Measurements from ENCODE around the gene CHD2.
A peak's percentile ranks its signal among the peaks of the same experiment; 100 is the strongest.
"Not testable (repeated sequence)": the region's sequence is repeated elsewhere in the genome, so short reads cannot be mapped to it uniquely, and the experiment has no call there.

CHD2 gene

DNA sequence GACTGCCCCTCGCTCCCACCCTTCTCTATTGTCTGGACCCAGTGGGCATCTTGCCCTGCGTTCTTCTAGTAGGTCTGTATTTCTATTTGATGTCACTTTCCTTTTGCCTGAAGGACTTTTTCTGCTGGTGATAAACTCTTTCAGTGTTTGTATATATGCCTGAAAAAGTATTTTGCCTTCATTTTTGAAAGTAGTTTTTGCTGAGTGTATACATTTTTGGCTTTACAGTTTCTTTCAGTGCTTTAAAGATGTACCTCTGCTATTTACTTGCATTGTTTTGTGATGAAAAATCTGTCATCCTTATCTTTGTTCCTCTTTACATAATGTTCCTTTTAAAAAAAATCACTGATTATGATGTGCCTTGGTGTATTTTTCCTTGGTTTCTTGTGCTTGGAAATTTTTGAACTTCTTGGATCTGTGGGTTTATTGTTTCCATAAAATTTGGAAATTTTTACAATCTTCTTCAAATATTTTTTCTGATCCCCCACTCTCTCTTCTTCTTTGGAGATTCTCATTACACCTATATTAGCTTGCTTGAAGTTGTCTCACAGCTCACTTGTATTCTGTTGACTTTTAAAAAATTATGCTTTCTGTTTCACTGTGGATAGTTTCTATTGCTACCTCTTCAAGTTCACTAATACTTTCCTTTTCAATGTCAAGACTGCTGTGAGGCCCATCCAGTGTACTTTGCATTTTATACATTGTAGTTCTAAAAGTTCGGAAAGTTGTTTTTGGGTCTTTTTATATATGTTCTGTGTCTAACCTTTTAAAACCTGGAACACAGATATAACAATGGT lies 121.0 kb downstream of the CHD2 start:
- DNase-seq (ENCODE audit: low read depth) = no peak

DNA sequence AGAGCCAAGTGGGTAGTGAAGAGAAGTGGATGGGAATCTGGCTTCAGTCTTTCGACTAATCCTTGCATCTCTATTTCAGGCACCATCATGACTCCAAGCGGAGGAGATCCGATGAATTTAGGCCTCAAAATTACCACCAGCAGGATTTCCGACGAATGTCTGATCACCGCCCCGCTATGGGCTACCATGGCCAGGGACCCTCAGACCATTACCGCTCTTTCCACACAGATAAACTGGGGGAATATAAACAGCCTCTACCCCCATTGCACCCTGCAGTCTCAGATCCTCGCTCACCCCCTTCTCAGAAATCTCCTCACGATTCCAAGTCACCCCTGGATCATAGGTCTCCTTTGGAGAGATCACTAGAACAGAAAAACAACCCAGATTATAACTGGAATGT lies 124.2 kb downstream of the CHD2 start:
- no peak for DNase-seq (ENCODE audit: low read depth)

DNA sequence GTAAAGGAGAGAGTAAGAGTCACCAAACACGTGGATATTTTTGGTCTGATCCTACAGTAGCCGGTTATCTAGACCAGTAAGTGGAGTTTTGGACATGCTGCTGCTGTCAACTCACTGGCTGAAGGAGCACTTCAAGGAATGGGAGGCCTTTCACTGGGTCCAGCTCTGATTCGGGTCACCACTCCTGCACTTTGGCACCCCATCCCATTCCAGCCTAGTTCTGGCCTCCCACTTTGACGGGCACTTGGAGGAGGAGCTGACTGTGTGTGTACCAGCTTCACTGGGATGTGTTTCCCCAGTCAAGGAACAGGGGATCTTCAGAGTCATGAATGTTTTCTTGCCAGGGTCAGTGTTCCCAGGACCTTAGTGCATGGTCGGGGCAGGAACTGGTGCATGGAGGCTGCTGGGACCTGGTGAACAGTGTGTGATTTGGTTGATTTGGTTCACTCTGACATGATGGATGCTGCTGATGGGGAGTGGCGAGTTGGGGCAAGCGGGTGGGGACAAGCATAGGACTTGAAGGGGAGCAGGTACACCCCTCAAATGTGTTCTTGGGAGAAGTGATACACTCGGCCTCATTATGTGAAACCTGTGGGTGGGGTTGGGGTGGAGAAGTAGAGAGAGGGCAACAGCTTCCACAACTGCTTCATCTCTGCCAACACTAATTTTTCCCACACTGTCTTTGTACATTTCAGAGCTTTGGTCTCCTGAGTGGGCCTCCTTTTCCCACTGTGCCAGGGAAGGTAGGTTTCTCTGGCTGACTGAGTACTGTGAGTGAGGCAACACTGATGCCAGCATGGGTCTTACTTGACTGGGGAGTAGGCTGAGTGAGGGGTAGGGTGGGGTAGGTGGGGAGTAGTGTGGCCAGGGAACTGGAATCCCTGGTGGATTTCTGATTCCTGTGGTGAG lies 124.8 kb downstream of the CHD2 start:
- no peak for DNase-seq (ENCODE audit: low read depth)

DNA sequence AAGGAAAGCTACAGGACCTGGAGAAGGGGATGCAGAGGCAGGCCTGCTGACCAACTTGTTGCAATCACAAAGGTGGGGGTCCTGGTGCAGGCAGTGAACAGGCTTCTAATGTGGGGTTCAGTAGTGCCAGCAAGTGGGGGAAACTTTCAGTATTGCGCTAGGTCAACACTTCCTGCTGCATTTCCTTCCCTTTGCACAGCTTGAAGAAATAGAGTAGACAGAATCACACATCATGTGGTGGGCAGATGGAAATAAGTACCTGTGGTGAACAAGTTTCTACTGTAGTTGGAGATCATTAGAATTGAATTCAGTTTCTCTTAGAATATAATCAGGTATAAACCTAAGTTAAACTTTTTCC lies 125.5 kb downstream of the CHD2 start:
- DNase-seq (ENCODE audit: low read depth) = no peak

DNA sequence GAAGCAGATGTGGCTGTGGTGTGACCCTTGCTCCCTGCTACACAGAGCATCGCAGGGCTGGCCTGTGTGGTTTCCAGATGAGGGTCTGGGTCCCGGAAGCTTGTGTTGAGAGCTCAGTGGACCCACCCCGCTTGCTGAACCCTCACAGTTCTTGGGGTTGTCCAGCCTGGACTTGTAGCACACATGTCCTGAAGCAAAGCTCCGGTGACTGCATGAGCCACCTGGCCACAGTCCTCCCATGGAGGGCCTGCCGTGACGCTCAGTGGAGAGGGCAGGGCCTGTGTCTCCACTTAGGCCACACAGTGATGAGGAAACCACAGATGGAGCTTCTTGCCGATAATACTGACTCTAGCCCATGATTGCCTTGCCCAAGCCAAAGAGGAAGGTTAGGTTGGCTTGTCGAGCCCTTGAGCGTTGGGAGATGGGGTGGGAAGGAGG lies 126.3 kb downstream of the CHD2 start:
- no peak for DNase-seq (ENCODE audit: low read depth)

DNA sequence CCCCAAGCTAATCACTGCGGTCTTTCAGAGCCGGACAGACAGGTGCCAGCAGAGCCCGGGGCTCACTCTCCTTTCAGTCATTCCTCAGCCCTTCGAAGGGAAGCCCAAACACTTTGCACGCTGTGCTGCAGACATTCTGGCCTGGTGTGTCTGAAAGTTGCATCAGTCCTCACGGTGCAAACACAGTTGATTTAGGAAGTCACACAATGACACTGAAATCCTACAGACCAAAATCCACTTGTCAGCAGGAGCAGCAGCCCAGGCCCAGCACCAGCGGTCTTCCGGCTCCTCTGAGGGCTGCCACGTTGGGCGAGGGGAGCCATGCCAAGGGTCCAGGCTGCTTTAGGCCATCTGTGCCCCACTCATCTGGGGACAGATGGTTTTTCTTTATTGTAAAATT lies 127.3 kb downstream of the CHD2 start:
- no peak for DNase-seq (ENCODE audit: low read depth)

DNA sequence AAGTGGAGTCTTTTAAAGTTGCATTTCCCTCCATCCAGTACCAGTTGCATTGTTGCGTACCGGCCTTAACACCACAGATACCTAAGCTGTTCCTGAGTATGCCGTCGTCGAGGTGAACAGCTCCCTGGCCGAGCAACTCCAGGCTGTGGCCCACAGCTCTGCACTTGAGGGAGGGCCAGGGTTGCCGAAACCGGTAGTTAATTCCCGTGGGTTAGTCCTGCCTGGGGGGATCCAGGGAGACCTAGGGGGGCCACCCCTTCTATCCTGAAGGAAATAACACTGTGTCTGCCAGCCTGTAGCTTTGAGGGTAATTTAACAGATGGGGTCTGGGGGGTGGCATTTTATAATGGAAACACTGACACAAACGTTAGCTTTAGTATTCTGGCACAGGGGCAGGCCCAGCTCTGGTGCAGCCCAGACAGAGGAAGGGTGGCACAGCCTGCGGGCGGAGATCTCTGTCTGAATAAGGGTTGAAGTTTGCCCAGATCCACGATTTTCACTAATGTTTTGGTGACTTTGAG lies 128.0 kb downstream of the CHD2 start:
- DNase-seq (ENCODE audit: low read depth) = no peak

DNA sequence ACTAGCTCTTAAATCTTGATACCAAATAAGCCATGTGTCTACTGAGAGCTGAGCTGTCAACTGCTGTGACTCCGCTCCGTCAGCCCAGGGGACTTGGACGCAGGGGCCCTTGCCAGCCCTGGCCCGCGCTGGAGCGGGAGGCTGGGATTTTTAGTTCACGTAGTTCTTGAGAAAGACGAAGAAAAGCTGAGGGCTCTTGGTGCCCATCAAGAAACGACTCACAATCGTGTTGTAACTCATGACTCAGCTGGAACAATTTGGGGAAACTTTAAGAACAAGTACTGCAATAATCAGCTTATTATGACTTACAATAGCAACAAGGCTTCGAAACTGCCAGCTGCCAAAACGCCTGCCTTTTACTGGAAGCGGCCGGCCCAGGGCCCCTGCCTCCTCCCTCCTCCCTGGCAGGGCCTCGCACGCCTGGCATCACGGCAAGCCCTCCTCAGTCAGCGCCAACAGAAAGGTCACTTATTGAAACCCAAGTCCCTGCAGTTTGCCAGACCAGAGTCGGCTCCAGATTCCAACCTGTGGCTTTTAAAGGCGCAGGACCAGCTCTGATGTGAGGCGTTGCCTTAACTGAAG lies 128.6 kb downstream of the CHD2 start:
- no peak for DNase-seq (ENCODE audit: low read depth)

DNA sequence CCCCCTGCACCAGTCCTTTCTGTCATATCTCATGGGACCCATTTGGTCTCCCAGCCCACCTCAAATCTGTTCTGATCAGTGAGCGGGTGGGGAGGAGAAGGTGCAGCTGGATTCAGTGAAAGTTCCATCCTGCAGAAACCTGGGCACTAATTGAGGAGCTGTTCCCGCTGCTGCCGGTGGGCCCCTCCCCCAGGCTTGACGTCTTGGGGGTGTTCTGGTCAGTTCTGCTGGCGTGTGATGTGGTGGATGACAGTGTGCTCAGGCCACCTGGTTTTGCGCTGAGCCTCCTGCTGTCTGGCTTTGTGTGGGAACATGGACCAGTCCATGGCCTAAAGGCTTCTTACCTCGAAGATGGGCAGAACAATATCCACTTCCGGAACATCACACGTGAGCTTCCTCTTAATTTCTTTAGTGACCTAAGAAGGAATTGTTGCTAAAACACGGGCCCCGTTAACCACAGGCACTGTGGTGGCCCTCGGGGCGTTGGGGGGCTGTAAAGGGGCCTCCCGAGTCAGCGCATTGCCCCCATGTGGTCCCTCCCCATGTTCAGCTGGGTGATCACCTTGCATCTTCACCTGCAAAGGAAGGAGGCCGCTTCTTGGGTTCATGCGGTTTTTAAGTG lies 129.2 kb downstream of the CHD2 start:
- no peak for DNase-seq (ENCODE audit: low read depth)

DNA sequence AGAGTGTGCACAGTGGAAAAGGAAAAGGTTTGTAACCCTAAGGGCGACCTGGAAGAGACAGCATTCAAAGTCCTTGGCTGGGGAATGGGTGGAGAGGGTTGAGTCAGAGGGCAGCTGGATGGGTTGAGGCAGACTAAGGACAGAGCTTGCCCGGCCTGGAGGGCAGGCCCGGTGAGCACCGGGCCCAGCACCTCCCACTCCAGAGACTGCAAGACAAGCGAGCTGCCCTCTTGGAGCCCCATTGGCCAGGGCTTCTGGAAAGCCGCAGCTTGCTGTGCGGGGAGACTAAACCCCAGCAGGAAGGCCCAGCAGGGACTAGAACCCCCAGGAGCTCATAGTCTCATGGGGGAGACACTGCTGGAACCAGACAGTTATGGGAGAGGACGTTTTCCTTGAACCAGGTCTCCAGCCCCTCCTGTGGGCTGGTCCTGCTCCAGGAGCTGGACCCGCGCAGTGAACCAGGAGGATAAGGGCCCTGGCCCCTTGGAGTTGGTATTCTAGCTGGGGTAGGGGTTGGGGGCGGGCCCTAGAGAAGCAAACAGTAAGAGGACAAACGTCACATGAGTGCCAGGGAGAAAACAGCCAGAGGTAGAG lies 129.8 kb downstream of the CHD2 start:
- no peak for DNase-seq (ENCODE audit: low read depth)

DNA sequence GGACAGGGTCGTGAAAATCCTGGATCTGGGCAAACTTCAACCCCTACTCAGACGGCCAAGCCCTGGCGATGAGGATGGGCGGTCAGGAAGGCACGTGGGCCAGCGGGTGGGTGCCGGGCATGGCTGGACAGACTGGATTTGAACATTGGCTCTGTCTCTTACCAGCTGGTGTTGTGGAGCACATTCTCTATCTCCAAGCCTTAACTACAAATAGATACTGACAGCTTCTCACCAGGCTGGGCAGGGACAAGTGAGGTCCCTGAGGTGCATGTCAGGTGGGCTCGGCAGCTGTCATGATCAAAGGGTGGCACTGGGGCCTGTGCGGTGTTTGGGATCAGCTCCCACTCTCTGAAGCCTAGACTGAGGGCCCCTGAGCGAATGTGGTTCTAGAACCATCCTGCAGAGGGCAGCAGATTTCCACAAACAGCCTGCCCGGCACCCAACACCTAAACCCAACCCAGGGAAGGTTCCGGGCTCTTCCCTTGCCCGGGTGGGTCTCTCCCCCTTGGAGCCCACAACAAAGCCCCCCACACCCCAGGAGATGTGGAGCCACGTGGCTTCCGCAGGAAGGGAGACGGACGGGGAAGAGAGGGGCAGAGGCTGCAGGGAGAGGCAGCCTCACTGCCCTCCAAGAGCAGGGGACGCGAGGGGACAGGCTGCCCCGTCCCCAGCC lies 130.4 kb downstream of the CHD2 start:
- peak; percentile 43 for DNase-seq (ENCODE audit: low read depth)

DNA sequence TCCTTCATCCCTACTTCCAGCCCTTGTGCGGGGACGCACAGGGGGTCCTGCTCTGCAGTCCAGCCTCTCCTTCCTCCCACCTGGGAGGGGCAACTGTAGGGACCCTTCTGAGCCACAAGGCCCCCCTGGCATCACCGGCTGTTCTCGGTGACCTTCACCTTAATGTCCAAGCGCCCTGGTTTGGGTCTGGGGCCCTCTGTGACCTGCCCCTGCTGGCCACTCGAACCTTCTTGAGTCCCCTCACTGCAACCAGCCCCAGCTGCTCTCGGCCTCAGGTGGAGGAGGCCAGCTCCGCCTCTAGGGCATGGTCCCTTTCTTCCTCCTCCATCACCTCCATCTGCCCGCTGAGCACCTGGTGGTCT lies 131.0 kb downstream of the CHD2 start:
- no peak for DNase-seq (ENCODE audit: low read depth)

DNA sequence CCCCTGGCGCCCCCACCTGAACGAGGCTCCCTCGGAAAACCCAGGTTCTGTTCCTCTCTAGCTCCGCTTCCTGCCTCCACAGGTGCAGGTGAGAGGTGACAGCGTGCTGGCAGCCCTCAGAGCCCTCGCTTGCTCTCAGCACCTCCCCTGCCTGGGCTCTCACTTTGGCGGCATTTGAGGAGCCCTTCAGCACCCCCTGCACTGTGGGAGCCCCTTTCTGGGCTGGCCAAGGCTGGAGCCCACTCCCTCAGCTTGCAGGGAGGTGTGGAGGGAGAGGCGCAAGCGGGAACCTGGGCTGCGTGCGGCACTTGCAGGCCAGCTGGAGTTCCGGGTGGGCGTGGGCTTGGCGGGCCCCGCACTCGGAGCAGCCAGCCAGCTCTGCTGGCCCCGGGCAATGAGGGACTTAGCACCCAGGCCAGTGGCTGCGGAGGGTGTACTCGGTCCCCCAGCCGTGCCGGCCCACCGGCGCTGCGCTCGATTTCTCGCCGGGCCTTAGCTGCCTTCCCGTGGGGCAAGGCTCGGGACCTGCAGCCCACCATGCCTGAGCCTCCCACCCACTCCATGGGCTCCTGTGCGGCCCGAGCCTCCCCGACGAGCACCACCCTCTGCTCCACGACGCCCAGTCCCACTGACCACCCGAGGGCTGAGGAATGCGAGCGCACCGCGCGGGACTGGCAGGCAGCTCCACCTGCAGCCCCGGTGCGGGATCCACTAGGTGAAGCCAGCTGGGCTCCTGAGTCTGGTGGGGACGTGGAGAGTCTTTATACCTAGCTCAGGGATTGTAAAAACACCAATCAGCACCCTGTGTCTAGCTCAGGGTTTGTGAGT lies 131.6 kb downstream of the CHD2 start:
- not testable (repeated sequence) for DNase-seq (ENCODE audit: low read depth)

DNA sequence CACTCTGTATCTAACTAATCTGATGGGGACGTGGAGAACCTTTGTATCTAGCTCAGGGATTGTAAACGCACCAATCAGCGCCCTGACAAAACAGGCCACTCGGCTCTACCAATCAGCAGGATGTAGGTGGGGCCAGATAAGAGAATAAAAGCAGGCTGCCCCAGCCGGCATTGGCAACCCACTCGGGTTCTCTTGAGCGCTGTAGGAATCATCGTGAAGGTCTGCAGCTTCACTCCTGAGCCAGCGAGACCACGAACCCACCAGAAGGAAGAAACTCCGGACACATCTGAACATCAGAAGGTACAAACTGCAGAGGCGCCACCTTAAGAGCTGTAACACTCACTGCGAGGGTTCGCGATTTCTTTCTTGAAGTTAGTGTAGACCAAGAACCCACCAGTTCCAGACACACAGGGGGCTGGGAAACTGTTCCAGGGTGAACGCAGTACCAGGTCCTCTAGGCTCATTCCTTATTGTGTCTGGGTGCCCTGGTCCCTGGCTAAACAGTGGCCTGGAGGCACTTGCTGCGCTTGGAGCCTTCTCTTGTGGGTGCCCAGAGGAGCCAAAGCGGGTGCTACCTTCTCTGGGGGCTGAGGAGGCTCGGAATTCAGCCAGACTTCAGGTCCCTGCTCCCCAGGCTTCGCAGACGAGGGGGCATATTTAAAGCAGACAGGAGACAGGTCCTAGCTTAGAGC lies 132.5 kb downstream of the CHD2 start:
- DNase-seq (ENCODE audit: low read depth) = not testable (repeated sequence)

DNA sequence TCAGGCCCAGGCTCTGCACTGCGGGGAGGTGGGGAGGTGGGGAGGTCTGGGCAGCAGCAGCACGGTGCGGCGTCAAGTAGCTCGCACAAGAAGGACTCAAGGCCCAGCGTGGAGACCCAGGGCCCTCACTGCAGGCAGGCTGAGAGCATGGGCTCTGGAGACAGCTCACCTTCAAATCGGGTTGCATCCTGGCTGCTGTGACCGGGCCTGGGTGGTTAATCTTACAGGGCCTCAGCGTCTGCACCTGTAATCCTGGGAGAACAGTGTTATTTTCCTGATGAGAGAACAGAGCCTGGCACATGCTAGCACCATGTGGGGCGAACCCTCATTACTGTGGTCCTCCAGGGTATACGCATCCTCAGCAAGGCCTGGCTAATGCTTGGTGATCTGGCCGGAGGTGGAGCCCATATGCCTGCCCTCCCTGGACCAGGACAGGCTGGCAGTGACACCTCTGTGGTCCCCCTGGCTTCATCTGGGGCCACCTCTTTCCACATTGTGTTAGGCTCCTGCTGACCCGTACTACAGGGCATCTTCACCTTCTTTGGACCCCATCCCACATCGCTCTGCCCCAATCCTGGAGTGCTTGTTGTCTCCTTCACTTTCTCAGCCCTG lies 133.4 kb downstream of the CHD2 start:
- no peak for DNase-seq (ENCODE audit: low read depth)

DNA sequence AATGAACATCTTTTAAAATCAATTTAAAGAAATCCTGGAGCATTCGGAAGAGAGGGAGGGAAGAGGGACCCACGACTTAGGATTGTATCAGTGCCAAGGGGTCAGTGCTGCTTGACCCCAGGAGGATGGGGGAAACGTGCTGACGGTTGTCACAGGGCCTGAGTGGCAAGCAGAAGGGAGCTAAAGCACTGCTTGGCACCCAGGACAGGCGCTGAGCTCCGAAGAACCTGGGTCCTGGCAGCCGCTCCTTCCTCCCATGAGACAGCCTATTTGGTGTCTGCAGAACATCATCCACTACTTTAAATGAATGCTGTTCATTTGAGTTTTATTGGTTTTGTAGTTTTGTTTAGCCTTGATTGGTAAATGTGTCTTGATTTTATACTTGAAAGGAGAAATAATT lies 134.4 kb downstream of the CHD2 start:
- DNase-seq (ENCODE audit: low read depth) = no peak

DNA sequence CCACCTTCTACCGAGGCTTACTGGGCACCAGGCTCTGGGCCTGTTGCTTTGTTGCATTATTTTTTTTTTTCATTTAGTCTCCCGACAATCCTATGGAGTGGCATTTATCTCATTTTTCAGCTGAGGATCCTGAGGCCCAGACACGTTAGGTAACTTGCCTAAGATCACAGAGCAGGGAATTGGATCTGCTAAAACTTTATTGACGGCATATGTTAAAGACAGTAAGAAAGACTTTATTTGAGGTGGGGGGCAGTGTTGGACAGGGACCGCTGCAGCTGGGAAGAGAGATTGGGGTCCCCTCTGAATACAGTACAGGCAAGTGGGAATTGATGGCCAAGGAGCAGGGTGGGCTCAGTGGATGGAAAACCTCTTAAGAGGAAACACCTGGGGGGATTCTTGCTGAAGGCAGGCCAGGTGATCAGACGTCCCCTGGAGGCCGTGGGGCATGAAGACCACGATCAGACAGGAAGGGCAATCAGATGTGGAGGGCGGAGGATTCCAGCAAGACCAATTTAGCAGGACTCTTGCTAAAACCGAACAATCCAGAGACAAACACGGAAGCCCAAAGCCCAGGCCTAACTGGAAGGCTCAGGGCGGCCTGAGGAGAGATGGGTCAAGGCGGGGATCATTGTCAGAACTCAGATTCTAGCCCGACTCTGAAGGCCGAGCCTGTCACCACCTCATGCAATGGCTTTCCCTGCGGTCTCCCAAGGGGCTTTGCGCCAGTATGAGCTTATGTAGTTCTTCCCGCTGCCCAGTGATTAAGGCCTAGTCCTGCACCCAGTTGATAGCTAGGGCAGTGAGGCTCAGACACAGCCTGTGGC lies 135.2 kb downstream of the CHD2 start:
- no peak for DNase-seq (ENCODE audit: low read depth)

Data from stimulated activated CD8-positive, alpha-beta memory T cell treated with anti-CD3 and anti-CD28 coated beads, Interleukin-15, amount 100 ng/mL, for 1 hour (primary cell).